ENCODE results near the gene CBX4. TPM values are rescaled to one million over a fixed set of nuclear protein-coding genes. Genes with fewer than 3 reads are reported as not detected.

Gene CBX4
- total and polyA plus RNA-seq, 2 experiments from 2014 or later, result 1.4 to 4.6 TPM

GRCh38 chr17:79866791-79867518, 27.7 kb upstream of the CBX4 start:
- H3K9me2 ChIP-seq (ENCODE audit: insufficient read depth), result no peaks in the 10 kb centered on the region
- Mint-ChIP-seq H3K4me1 (peaks cover 19% of the 10 kb centered on the region), H3K27ac (no peak overlapping the region), H3K36me3 (ENCODE audit: low read depth) (no peaks in the 10 kb centered on the region), H3K4me3 (no peak overlapping the region), H3K27me3 (ENCODE audit: insufficient read depth, low read depth, poor library complexity) (peaks cover 10% of the 10 kb centered on the region), H3K9me3 (no peaks in the 10 kb centered on the region; the same call in 2 of the 3 replicates)
- no peaks in the 10 kb centered on the region; the same call in 1 of the 2 replicates for H3K4me1 ChIP-seq (ENCODE audit: insufficient read depth)
- H3K36me3 ChIP-seq (ENCODE audit: insufficient read depth), result no peaks in the 10 kb centered on the region
- TF ChIP-seq JUNB (IDR thresholded peaks at IDR 0.05; ENCODE audit: unreplicated experiment), result no peak
- no peak for TF ChIP-seq CREB1 (CRISPR knock-in tag; IDR thresholded peaks at IDR 0.05; ENCODE audit: low read depth)
- no peak for TF ChIP-seq EZH2 (IDR thresholded peaks at IDR 0.05; ENCODE audit: low read depth, unreplicated experiment)
- TF ChIP-seq ZNF114 (CRISPR knock-in tag; IDR thresholded peaks at IDR 0.05), result no peak
- TF ChIP-seq, protein P1, sequence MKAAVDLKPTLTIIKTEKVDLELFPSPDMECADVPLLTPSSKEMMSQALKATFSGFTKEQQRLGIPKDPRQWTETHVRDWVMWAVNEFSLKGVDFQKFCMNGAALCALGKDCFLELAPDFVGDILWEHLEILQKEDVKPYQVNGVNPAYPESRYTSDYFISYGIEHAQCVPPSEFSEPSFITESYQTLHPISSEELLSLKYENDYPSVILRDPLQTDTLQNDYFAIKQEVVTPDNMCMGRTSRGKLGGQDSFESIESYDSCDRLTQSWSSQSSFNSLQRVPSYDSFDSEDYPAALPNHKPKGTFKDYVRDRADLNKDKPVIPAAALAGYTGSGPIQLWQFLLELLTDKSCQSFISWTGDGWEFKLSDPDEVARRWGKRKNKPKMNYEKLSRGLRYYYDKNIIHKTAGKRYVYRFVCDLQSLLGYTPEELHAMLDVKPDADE (IDR thresholded peaks at IDR 0.05), result no peak
- no peak for TF ChIP-seq ZNF462 (CRISPR knock-in tag; IDR thresholded peaks at IDR 0.05)
- no peak for TF ChIP-seq NANOG (IDR thresholded peaks at IDR 0.05; ENCODE audit: borderline replicate concordance)
- no peak for TF ChIP-seq POLR2AphosphoS5 (IDR thresholded peaks at IDR 0.05; ENCODE audit: low read depth)
- TF ChIP-seq, protein P2, sequence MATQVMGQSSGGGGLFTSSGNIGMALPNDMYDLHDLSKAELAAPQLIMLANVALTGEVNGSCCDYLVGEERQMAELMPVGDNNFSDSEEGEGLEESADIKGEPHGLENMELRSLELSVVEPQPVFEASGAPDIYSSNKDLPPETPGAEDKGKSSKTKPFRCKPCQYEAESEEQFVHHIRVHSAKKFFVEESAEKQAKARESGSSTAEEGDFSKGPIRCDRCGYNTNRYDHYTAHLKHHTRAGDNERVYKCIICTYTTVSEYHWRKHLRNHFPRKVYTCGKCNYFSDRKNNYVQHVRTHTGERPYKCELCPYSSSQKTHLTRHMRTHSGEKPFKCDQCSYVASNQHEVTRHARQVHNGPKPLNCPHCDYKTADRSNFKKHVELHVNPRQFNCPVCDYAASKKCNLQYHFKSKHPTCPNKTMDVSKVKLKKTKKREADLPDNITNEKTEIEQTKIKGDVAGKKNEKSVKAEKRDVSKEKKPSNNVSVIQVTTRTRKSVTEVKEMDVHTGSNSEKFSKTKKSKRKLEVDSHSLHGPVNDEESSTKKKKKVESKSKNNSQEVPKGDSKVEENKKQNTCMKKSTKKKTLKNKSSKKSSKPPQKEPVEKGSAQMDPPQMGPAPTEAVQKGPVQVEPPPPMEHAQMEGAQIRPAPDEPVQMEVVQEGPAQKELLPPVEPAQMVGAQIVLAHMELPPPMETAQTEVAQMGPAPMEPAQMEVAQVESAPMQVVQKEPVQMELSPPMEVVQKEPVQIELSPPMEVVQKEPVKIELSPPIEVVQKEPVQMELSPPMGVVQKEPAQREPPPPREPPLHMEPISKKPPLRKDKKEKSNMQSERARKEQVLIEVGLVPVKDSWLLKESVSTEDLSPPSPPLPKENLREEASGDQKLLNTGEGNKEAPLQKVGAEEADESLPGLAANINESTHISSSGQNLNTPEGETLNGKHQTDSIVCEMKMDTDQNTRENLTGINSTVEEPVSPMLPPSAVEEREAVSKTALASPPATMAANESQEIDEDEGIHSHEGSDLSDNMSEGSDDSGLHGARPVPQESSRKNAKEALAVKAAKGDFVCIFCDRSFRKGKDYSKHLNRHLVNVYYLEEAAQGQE (IDR thresholded peaks at IDR 0.05; ENCODE audit: unreplicated experiment), result no peak
- no peak for TF ChIP-seq ZNF331 (CRISPR knock-in tag; IDR thresholded peaks at IDR 0.05; ENCODE audit: low read depth)
- TF ChIP-seq EZH2phosphoT487 (IDR thresholded peaks at IDR 0.05; ENCODE audit: unreplicated experiment), result no peak
- TF ChIP-seq STAT1 (IDR thresholded peaks at IDR 0.05; ENCODE audit: unreplicated experiment), result no peak
- no peak for TF ChIP-seq CTCF (conservative IDR thresholded peaks at IDR 0.05; ENCODE audit: low read depth in 2 of 2)
- DNase-seq (ENCODE audit: low spot score), result no peak
- H3K27ac ChIP-seq (ENCODE audit: low read depth), result no peak overlapping the region
- no peak overlapping the region for H3K4me2 ChIP-seq
- no peaks in the 10 kb centered on the region for H3F3A ChIP-seq (replicated peaks; ENCODE audit: low read depth)
- H3K4me3 ChIP-seq, result no peak overlapping the region
- no peak for ATAC-seq
- H4K20me1 ChIP-seq (replicated peaks; ENCODE audit: insufficient read depth), result no peaks in the 10 kb centered on the region; the same call in 1 of the 2 replicates
- no peaks in the 10 kb centered on the region for H3K27me3 ChIP-seq (ENCODE audit: insufficient read depth)
- H3K79me2 ChIP-seq (replicated peaks; ENCODE audit: insufficient read depth), result no peaks in the 10 kb centered on the region
- H2AFZ ChIP-seq, result no peak overlapping the region

Data from GM23338 (cell line).